ENCODE data around the gene RBFOX2. TPM values are rescaled to one million over a fixed set of nuclear protein-coding genes. Genes with fewer than 3 reads are reported as not detected.
"Not testable (repeated sequence)": the region's sequence is repeated elsewhere in the genome, so short reads cannot be mapped to it uniquely, and the experiment has no call there.

Gene RBFOX2
- total RNA-seq, 1 experiment from 2014 or later, result 57.0 TPM

- DNase-seq (ENCODE audit: low read depth, low spot score), result peak; percentile 98
- in situ Hi-C loops (cut with HindIII; ENCODE audit: low pct_unique_long_range_greater_than_20kb, low sequenced_read_pairs), result no loop called here
Observed at GRCh38 chr22:35840302-35840739, 188.3 kb downstream of the RBFOX2 start.

- in situ Hi-C loops (cut with HindIII; ENCODE audit: low pct_unique_long_range_greater_than_20kb, low sequenced_read_pairs), result no loop called here
- peak; percentile 41 for DNase-seq (ENCODE audit: low read depth, low spot score)
Observed at GRCh38 chr22:35839841-35840301, 188.8 kb downstream of the RBFOX2 start.

- in situ Hi-C loops (cut with HindIII; ENCODE audit: low pct_unique_long_range_greater_than_20kb, low sequenced_read_pairs), result no loop called here
Observed at GRCh38 chr22:35838855-35839576, 189.6 kb downstream of the RBFOX2 start.

GRCh38 chr22:35837101-35837727, 191.4 kb downstream of the RBFOX2 start:
- in situ Hi-C loops (cut with HindIII; ENCODE audit: low pct_unique_long_range_greater_than_20kb, low sequenced_read_pairs), result no loop called here
- no peak for DNase-seq (ENCODE audit: low read depth, low spot score)

More at GRCh38 chr22:35838855-35839576, 189.6 kb downstream of the RBFOX2 start:
- peak; percentile 70 for DNase-seq (ENCODE audit: low read depth, low spot score)

- in situ Hi-C loops (cut with HindIII; ENCODE audit: low pct_unique_long_range_greater_than_20kb, low sequenced_read_pairs), result no loop called here
- peak; percentile 52 for DNase-seq (ENCODE audit: low read depth, low spot score)
Observed at GRCh38 chr22:35835998-35836691, 192.5 kb downstream of the RBFOX2 start.

- in situ Hi-C loops (cut with HindIII; ENCODE audit: low pct_unique_long_range_greater_than_20kb, low sequenced_read_pairs), result no loop called here
- DNase-seq (ENCODE audit: low read depth, low spot score), result no peak
Observed at GRCh38 chr22:35835267-35835997, 193.2 kb downstream of the RBFOX2 start.

- DNase-seq (ENCODE audit: low read depth, low spot score), result no peak
- in situ Hi-C loops (cut with HindIII; ENCODE audit: low pct_unique_long_range_greater_than_20kb, low sequenced_read_pairs), result no loop called here
Observed at GRCh38 chr22:35834061-35834460, 194.6 kb downstream of the RBFOX2 start.

GRCh38 chr22:35830305-35830704, 198.3 kb downstream of the RBFOX2 start:
- in situ Hi-C loops (cut with HindIII; ENCODE audit: low pct_unique_long_range_greater_than_20kb, low sequenced_read_pairs), result no loop called here
- DNase-seq (ENCODE audit: low read depth, low spot score), result no peak

GRCh38 chr22:35824256-35824655, 204.4 kb downstream of the RBFOX2 start:
- DNase-seq (ENCODE audit: low read depth, low spot score), result no peak
- in situ Hi-C loops (cut with HindIII; ENCODE audit: low pct_unique_long_range_greater_than_20kb, low sequenced_read_pairs), result no loop called here

- in situ Hi-C loops (cut with HindIII; ENCODE audit: low pct_unique_long_range_greater_than_20kb, low sequenced_read_pairs), result no loop called here
- DNase-seq (ENCODE audit: low read depth, low spot score), result no peak
Observed at GRCh38 chr22:35821654-35822053, 207.0 kb downstream of the RBFOX2 start.

- no peak for DNase-seq (ENCODE audit: low read depth, low spot score)
Observed at GRCh38 chr22:35819421-35819820, 209.2 kb downstream of the RBFOX2 start.

GRCh38 chr22:35818897-35819296, 209.7 kb downstream of the RBFOX2 start:
- DNase-seq (ENCODE audit: low read depth, low spot score), result no peak
- in situ Hi-C loops (cut with HindIII; ENCODE audit: low pct_unique_long_range_greater_than_20kb, low sequenced_read_pairs), result no loop called here

More at GRCh38 chr22:35819421-35819820, 209.2 kb downstream of the RBFOX2 start:
- in situ Hi-C loops (cut with HindIII; ENCODE audit: low pct_unique_long_range_greater_than_20kb, low sequenced_read_pairs), result no loop called here

- DNase-seq (ENCODE audit: low read depth, low spot score), result no peak
- in situ Hi-C loops (cut with HindIII; ENCODE audit: low pct_unique_long_range_greater_than_20kb, low sequenced_read_pairs), result no loop called here
Observed at GRCh38 chr22:35812600-35812999, 216.0 kb downstream of the RBFOX2 start.

GRCh38 chr22:35811670-35812069, 217.0 kb downstream of the RBFOX2 start:
- in situ Hi-C loops (cut with HindIII; ENCODE audit: low pct_unique_long_range_greater_than_20kb, low sequenced_read_pairs), result no loop called here

GRCh38 chr22:35809816-35810215, 218.8 kb downstream of the RBFOX2 start:
- no peak for DNase-seq (ENCODE audit: low read depth, low spot score)
- in situ Hi-C loops (cut with HindIII; ENCODE audit: low pct_unique_long_range_greater_than_20kb, low sequenced_read_pairs), result no loop called here

More at GRCh38 chr22:35811670-35812069, 217.0 kb downstream of the RBFOX2 start:
- no peak for DNase-seq (ENCODE audit: low read depth, low spot score)

- in situ Hi-C loops (cut with HindIII; ENCODE audit: low pct_unique_long_range_greater_than_20kb, low sequenced_read_pairs), result no loop called here
- no peak for DNase-seq (ENCODE audit: low read depth, low spot score)
Observed at GRCh38 chr22:35808377-35808776, 220.2 kb downstream of the RBFOX2 start.

- in situ Hi-C loops (cut with HindIII; ENCODE audit: low pct_unique_long_range_greater_than_20kb, low sequenced_read_pairs); DNase-seq (ENCODE audit: low read depth, low spot score): not testable (repeated sequence)
Observed at GRCh38 chr22:35806668-35807067, 222.0 kb downstream of the RBFOX2 start.

- in situ Hi-C loops (cut with HindIII; ENCODE audit: low pct_unique_long_range_greater_than_20kb, low sequenced_read_pairs), result no loop called here
- no peak for DNase-seq (ENCODE audit: low read depth, low spot score)
Observed at GRCh38 chr22:35805466-35805865, 223.2 kb downstream of the RBFOX2 start.

Measured in SK-MEL-5 (cell line).